Inferior parietal cortex (tissue), 1 donor: ENCODE data around the gene MYB.
"Not testable (repeated sequence)": the region's sequence is repeated elsewhere in the genome, so short reads cannot be mapped to it uniquely, and the experiment has no call there.

ENCODE experiments used
- DNase-seq: peaks from one replicate; pipeline ENCODE4 v3.0.0-alpha.2; 2016; ENCODE audit errors: extremely low spot score

Gene MYB

GRCh38 chr6:135164387-135164786 lies 16.7 kb upstream of the MYB start:
- not testable (repeated sequence) for DNase-seq

GRCh38 chr6:135165031-135165430 lies 16.1 kb upstream of the MYB start:
- DNase-seq = no peak

DNA sequence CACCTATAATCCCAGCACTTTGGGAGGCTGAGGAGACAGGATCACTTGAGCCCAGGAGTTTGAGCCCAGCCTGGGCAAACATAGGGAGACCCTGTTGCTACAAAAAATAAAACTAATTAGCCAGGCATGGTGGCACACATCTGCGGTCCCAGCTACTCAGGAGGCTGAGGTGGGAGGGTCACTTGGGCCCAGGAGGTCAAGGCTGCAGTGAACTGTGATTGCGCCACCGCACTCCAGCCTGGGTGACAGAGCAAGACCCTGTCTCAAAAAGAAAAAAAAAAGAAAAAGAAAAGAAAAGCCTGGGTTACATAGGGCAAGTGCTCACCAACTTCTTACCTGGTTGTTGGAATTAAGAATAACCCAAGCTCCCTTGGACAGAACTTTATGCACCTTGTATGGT lies 14.6 kb upstream of the MYB start:
- no peak for DNase-seq

GRCh38 chr6:135167617-135168016 lies 13.5 kb upstream of the MYB start:
- no peak for DNase-seq

GRCh38 chr6:135168766-135169165 lies 12.3 kb upstream of the MYB start:
- DNase-seq = no peak

DNA sequence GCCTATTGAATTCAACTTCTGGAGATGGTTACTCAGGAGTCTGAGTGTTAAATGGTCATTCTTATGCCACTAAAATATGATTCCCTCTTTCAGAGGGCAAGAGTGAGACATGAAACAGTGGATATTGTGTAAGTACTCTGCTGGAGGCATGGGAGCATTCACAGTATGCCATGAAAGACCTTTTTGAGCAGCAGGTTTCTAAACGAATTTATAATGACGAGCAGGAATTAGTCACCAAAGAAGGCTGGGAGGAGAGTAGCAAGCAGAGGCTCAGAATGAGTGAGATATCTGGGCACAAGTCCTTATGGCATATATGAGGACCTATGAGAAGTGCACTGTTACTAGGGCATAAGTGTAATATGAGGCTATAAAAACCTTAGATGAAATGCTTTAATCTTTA lies 10.9 kb upstream of the MYB start:
- DNase-seq = no peak

DNA sequence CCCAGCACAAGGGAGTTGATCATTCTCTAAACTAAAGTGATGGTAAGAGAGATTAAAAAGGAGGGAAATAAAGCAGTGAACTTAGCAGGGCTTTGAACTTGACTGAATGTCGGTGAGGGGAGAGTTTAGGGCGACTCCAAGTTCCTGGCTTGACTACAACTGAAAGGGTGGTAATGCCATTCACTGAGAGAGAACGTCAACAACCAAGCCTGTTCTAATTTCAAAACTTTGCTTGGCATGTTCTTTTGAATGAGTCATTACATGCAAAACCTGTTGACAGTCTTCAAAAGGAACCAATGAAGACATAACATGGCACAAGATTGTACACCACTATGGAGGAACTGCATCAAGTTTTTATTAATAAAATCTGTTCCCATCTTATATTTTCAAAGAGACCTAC lies 10.3 kb upstream of the MYB start:
- no peak for DNase-seq

DNA sequence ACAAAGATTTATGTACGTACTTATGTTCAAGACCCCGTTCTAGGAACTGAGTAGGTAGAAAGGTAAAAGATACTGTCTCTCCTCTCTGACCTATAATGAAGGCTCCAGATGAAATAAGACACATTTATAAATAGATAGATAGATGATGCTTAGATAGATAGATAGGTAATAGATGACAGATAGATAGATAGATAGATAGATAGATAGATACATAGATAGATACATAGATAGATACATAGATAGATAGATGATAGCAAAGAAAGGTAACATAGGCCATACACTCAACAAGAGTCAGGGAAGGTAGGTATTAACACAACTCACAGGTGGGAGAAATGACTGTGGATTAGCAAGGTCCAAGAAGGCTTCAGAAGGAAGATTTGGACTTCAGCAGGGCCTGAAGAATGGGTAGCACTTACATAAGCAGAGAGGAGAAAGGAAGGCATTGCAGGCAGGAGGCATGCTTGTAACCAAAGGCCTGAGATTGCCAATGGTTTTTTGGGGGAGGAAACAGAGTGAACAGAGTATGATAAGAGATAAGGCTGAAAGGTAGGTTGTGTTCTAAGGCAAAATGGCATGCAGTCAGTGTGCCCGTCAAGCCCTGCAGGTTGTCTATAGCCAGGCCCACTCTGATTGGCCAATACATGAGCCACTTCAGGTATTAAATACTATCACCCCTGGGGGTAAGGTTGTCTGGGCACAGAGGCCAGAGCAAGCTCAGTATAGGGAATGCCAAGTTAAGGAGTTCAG lies 7.7 kb upstream of the MYB start:
- no peak for DNase-seq

GRCh38 chr6:135173989-135174484 lies 7.1 kb upstream of the MYB start:
- DNase-seq = no peak

DNA sequence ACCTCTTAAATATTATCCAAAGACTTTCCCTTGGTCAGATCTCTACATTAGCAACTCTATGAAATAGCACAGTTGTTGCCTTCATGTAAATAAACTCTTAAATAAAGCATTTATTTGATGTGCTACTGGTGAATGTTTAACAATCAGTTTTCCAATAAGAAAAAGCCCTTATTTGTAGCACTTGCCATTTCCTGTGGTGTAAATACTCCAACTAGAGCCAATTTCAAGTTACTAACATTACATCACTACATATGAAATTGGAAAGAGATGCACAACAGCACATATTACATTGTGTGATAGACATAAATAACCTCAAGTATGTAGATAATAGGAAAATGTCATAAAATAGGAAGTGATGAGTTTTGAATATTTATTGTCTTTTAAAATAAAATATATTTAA lies 5.0 kb upstream of the MYB start:
- no peak for DNase-seq

- no peak for DNase-seq
These were observed 4.6 kb upstream of the MYB start for GRCh38 chr6:135176464-135176863.

GRCh38 chr6:135179372-135179771 lies 1.7 kb upstream of the MYB start:
- peak; percentile 15 for DNase-seq

DNA sequence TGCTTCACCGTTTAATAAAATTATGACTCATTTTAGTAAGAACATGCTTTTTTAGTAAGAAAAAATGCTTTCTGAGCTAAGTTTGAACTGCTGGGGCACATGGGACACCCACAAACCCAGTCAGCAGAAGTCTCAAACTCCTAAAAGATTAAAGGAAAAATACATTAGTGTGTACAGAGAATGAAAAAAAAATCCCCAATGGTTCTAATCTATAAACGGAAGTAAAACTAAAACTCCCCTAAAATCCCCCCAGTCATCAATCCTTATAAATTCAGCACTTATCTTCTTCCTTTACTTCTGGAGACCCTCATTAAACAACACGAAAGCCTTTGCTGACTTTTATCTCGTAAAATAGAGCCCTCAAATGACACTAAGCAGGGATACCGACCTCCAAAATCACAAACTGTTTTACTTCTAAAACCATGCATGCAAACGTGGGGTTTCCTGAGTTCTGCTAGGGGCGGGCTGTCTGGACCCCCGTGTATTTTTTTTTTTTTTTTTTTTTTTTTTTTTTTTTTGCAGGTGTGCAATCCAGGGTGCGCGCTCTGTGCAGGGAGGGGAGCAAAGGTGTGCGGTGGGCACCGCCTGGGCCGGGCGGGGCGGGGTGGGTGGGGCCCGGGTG lies 1.1 kb upstream of the MYB start:
- DNase-seq = peak; percentile 8

GRCh38 chr6:135181333-135182070 lies 394 bp downstream of the MYB start:
- DNase-seq = peak; percentile 25

DNA sequence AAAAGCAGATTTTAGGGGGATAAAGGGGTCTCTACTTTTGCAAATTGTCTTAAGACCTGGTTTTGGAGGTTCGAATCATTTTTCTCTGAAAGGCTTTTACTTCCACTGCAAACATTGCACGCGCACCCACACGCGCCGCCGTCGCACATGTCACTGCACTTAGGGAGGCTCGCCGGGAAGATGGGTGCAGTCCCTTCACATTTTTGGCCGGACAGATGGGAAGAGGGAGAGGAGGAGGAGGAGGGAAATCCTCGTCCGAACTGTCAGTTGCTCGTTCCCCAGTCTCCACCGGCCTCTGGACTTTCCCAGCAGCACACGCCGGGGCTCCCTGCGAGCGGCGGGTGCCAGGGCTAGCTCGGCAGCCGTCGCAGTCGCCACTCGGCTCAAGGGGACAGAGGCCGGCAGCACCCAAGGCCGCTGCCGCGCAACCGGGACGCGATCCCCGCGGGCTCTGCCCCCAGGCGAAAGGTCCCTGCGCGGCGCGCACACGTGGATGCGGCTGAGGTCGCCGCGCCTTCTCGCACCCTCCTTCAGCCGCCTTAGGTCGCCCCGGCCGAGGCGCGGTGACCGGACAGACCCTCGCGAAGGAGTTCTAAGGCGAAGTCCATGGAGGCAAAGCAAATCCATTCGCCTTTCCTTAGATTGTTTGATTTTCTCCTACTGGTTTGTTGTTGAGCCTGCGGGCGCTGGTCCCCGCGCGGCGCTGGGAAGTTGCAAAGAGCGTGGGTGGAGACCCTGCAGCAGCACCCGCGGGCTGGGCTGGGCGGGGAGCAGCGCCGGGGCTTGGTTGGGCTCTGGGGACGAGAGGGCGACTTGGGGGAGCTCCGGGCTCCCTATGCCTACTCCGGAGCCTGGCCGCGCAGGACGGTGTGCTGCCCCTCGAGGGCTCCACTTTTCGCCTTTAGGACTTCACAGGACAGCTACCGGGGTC lies 1.2 kb downstream of the MYB start:
- DNase-seq = no peak

GRCh38 chr6:135183002-135183531 lies 2.0 kb downstream of the MYB start:
- DNase-seq = no peak

DNA sequence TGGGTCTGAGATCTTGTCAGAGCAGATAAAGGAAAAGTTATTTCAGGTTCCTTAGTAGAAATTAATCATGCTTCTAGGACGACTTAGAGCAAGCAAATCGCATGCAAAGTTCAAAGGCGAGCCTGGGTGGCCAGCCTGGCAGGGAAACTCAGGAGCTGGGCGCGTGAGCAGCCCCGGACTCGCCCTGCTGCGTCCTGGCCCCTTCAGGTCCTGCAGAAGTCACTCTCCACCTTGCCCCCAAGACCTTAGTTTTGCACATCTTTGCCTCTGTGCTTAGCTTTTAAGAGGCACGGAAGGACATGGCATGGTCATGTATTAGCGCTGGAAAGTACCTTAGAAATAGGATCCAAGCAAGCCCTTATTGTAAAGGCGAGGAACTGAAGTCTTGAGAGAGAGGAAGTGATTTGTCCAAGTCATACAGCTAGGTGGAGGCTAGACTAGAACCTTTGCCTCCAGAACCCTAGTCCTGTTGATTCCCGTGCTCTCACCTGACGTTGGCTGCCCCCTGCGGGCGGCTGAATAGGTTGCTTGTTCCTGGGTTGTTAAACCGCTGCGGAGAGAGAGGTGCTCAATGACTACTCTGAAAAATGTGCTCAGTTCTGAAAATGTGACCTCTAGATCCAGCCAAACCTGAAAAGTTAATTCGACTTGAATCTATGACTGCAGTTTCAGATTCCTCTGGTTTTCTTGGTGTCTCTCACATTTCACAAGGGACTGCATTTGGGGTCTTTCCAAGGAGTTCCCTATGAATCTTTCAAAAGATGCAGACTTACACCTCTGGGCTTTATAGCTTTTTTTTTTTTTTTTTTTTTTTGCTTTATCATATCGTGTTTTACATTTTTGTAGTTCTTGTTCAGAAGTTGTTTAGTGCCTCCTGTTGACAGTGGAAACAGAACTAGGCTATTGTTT lies 2.7 kb downstream of the MYB start:
- DNase-seq = peak; percentile 53

- DNase-seq = no peak
These were observed 4.4 kb downstream of the MYB start for GRCh38 chr6:135185483-135185882.

GRCh38 chr6:135186255-135186654 lies 5.1 kb downstream of the MYB start:
- DNase-seq = no peak

- no peak for DNase-seq
These were observed 6.3 kb downstream of the MYB start for GRCh38 chr6:135187372-135187771.
